Putamen (tissue), 1 donor: ENCODE results near the gene ALKAL2.

ENCODE experiments used
- DNase-seq: peaks from one replicate; pipeline ENCODE4 v3.0.0-alpha.2; 2016; ENCODE audit warnings: low spot score

The ALKAL2 gene

DNA sequence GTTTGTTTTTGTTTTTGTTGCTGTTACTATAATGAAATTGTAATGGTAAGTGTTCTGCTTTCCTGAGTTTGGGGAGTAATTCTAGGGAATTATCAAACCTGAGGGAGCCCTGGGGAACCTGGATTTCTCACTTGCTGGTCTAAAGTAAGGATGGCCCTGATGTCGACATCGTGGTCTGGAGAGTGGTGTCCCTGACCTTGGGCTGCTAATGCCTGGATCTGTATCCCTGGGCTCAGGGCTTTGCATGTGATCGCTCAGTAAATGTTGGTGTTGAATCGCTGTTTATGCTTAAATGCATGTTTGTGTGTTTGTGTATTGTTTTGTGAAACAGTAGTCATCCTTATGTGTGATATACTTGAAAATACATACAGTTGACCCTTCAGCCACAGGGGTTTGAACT is 17.0 kb downstream of the ALKAL2 start:
- DNase-seq: no peak

DNA sequence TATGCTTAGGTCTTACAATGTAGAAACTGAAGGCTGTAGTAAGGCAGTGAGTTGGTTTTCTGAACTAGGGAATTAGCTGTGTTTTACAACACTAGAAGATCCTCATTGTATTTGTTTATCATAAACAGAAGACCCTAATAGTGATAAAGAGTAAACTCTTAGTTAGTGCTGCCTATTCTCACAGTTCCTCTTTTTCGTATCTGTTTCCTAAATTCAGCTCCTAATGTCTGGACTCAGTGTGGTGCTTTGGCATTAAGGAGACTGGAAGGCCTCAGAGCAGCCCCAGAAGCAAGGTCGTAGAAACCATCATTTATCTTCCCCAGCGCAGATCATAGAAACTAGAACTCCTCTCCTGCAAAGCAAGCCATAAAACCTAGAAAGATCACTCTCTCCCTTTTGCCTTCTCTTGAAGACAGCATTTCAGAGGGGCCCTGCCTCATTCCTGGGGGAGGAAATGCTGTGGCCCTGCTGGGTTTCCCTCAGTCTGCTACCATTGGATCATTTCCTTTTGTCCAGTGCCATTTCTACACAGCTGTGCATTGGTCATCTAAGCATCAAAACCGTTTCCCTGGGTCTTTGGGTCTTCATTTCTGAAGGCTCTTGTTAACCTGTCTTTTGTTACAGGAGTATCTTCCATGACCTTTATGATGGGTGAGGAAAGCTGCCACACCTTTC is 18.4 kb downstream of the ALKAL2 start:
- DNase-seq: no peak

DNA sequence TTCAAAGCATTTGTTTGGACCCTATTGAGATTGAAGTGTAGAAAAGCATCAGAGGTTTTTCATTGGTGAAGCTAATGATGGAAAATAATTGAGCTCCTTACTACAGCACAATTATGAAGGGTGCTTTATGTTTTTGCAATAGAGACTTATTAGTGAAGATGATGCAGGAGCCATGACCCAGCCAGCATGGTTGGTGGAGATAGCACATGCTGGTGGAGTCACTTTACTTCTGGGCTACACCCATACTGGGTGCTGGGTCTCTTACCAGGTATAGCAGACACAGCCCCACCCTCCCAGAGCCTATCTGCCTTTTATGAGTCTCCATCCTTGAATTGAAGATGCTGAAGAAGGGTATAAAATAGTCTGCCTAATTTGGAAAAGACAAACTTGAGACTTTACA is 19.6 kb downstream of the ALKAL2 start:
- no peak for DNase-seq

DNA sequence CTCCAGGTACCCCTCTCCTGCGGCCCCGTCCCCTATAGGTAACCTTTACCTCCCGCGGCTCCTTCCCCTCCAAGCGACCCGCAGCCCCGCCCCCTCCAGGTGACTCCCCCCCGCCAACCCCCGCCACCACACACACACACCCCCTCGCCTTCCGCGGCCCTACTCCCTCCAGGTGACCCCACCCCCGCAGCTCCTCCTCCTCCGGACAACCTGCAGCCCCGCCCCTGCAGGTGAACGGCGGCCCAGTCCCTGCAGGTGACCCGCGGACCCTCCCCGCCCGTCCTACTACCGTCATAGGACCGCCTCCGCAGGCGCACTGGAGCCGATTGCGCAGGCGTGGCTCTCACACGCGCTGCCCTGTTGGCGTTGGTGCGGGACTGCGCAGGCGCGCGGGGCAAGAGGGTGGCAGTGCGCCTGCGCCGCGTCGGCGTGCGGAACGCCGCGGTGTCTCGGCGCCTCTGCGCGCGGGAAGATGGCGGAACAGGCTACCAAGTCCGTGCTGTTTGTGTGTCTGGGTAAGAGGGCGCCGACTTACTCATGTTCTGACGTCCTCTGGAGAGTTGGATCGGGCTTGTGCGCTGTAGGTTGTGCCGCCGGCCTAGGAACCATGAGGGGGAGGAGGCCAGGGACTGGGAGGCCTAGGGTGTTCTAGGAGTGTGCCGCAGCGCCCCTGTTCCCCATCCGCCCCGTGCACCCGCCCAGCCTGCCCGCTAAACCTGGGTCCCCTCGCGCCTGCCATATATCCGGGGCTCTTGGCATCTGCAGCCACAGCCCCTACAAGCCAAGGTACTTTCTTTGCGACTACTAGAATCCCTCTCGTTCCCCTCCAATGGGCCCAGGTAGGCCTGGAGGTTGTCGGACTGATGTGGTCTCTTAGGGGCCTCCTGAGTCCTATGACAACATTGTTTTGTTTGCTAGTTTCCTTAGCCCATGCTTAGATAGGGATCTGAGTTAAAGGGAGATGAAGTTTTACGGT is 23.1 kb downstream of the ALKAL2 start, which contains the start of gene ACP1:
TSS of gene ACP1 (plus strand) at position 455 of the 976 bp plus-strand sequence. CDS start at position 473, 18 bp downstream.
- DNase-seq: peak; percentile 92

DNA sequence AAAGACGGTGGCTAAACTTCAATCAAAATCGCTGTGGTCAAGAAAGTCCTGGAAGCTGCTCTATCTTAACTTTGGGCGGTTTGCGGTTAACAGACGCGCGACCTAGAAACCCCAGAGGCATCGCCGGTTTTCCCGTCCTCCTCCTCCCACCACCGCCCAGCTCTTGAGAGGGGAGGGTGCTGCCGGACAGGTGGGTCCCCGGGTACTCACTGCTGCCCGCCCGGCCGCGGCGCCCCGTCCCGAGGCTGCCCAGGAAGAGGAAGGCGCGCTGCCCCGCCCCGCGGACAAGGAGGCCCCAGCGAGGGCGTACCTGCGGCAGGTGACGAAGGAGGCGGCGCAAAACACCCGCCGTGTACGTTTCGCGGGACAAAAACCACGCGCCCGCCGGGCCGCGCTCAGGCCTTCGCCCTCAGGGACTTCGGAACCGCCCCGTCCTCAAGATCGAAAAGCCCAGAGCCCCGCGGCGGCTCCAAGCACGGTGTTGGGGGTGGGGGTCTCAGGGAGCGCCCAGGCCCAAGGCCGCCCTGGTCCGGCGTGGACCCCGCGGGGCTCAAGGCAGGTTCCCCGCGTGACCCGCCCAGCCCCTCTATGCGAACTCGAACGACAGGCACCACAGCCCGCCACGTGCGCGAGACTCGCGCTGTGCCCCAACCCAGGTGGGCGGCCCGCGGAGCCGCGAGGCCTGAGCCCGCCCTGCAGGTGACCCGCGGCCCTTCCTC is 24.0 kb downstream of the ALKAL2 start, which contains the start of gene SH3YL1:
TSS of gene SH3YL1 (minus strand) at position 259 of the 719 bp plus-strand sequence. CDS start at position 211, 48 bp downstream.
- DNase-seq: no peak

DNA sequence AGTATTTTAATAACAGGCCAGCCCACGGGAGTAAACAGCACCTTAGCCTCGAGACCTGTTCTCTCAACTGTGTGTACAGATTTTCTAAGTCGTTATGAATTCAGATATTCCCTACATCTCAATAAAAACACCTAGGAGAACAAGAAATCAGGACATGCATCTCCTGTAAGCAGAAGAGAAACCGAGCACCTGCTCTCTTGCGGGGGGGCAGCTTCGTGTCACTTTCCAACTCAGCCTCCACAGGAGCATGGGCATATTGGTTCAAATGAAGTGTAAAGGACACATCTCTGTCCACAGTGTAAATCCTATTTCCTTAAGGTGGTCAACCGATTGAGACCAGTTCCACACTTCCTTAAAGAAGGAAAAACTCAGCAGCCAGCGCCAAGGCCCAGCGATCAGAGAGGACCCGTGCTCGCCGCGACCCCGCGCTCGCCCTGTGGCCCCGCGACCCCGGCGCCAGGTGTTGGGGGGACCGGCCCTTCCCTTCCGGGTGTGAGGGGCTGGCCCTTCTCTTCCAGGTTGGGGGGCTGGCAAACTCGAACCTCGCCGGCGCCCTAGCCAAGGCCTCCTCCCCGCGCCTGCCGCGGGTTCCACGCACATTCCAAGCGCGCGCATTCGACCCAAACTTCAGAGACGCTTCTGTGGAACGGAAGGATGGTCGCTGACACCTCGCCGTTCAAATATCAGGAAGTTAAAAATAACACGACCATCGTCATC is 24.7 kb downstream of the ALKAL2 start:
- DNase-seq: no peak

DNA sequence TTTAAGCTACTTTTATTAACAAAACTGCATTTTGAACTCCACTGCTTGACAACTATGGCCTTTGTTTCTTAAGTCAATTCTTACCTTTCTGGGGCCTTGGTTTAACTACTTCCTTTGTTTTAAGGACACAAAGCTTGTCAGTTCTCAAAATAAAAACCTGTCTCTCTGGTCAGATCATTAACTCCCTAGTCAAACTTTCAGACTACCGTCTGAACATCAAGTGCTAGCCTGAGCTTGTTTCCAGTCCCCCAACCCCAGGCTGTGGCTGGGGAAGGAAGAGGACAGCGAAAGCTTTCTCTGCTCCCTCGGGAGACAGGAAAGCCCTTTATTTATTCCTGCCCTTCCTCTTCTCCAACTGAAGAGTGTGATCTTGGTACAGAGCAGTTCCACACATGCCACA is 25.8 kb downstream of the ALKAL2 start:
- no peak for DNase-seq

DNA sequence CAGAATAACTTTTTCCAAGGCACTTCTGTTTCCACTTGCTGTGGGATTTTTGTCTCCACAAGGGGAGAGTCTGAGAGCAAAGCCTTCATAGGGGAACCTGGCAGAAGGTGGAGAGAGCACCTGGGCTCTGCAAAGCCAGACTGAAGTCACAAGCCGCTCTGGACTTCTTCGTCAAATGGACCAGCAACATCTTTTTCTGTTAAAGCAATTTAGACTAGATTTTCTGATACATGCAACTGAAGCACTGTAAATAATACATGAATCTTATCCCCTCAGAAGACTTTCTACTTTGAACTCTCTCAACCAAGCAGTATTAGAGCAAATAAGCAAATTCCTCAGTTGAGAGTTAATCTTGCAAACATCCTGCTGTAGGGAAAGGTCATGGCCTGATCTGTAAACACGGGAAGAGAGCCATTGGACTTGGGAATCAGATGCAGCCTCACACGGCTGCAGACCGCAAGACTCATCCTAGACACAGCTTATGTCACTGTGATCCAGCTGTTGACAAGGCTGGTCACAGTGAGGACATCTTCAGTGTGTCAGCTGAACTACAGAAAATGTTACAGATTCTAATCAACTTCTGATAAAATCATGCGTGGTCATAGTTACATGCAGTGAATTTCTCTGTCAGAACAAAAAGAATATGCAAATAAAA is 27.3 kb downstream of the ALKAL2 start:
- no peak for DNase-seq

DNA sequence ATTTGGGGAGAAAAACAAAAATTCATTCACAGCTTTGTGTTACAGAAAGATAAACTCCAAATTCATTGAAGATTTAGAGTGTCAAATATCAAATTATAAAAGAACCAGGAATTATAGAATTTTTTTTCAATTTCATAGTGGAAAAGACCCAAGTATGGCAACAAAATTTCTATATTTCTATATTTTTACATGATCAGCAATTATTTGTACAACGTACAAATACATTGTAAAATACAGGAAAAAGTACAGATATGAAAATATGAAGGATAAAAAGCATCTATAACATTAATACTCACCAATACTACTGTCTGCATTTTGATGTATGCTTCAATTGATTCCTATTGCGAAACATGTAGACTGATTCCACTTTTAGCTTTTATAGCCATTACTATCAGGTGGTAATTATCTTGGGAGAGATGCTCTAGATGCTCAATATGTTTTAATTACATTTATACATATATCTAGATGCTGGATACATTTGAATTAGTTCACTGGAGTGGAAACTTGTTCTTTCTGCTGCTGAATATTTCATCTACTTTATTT is 28.0 kb downstream of the ALKAL2 start:
- DNase-seq: no peak

DNA sequence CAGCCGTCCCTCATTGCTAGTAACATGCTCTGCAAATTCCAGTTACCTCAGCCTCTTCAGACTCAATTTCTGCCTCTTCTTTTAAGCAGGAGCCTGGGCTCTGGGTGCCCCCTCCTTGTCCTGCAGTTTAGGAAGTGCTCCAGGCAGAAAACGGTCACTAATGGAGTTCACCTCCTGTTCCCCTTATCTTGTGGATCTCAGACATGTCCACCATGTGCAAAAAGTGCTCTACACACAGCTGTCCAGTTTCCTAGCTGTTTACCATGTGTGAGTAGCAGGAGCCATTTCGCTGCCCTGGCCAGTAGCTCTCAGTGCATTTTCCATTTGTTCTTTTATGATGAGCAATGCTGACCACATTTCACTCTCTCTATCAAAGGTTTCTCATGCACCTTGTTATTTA is 29.0 kb downstream of the ALKAL2 start:
- DNase-seq: no peak

DNA sequence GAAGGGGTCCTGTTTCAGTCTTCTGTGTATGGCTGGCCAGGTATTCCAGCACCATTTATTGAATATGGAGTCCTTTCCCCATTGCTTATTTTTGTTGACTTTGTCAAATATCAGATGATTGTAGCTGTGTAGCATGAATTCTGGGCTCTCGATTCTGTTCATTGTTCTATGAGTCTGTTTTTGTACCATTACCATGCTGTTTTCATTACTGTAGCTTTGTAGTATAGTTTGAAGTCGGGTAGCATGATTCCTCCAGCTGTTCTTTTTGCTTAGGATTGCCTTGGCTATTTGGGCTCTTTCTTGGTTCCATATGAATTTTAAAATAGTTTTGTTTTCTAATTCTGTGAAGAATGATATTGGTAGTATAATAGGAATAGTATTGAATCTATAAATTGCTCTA is 30.0 kb downstream of the ALKAL2 start:
- DNase-seq: no peak

DNA sequence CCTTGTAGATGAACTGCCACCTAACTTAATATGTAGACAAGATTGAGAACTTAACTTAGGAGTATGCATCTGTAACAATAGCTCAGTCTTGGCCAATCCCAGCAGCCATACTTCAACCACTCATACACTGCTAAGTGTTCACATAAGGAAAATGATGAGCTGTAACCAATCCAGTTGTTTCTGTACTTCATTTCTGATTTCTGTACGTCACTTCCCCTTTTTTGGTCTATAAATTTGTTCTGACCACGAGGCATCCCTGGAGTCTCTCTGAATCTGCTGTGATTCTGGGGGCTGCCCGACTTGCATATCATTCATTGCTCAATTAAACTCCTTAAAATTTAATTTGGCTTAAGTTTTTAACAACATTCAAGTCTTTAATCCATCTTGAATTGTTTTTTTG is 30.5 kb downstream of the ALKAL2 start:
- no peak for DNase-seq

DNA sequence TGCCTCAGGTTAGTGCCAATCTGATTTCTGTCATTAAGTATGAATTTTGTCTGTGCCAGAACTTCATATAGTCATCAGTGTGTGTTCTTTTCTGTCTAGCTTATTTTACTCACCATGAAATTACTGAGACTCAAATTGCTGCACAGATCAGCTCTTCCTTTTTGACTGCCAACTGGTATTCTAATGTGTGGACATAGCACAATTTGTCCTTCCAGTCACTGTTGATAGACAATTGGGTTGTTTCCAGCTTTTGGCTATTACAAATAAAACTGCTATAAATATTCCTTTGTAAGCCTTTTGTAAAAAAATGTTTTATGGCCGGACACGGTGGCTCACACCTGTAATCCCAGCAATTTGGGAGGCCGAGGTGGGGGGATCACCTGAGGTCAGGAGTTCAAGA is 31.8 kb downstream of the ALKAL2 start:
- DNase-seq: no peak

DNA sequence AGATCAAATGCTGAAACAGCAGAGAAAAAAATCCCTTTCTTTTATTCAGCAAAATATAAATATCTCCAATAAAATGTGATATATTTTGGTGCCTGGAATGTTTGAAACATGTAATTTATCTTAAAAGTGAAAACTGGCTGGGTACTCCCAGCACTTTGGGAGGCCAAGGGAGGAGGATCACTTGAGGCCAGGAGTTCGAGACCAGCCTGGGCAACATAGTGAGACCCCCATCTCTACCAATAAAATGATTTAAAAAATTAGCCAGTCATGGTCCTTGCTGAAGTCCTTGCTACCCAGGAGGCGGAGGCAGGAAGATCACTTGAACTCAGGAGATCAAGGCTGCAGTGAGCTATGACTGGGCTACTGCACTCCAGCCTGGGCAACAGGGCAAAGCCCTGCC is 32.7 kb downstream of the ALKAL2 start:
- no peak for DNase-seq

DNA sequence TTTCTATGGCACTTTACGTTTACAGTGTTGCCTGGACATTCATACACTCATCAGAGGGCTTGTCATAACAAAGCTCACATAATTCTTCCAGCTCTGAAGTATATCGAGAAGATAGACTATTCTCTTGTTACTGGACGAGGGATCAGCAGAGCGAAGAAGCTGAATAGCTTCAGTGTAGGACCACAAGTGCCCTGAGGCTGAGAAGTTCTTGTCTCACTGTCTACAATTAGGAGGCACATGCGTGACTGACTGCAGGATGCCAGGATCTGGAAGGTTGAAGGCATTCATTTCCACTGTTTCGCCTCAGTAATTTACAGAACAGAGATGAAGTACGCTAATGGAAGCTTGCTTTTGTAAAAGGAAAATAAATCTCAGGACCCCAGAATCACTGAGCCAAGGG is 33.6 kb downstream of the ALKAL2 start:
- DNase-seq: no peak

DNA sequence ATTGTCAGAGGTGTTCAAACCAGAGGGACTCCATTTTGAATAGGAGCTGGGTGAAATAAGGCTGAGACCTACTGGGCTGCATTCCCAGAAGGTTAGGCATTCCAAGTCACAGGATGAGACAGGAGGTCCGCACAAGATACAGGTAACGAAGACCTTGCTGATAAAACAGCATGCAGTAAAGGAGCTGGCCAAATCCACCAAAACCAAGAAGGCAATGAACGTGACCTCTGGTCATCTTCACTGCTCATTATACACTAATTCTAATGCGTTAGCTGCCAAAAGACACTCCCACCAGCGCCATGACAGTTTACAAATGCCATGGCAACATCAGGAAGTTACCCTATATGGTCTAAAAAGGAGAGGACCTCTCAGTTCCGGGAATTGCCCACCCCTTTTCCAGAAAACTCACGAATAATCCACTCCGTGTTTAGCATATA is 34.7 kb downstream of the ALKAL2 start:
- no peak for DNase-seq

DNA sequence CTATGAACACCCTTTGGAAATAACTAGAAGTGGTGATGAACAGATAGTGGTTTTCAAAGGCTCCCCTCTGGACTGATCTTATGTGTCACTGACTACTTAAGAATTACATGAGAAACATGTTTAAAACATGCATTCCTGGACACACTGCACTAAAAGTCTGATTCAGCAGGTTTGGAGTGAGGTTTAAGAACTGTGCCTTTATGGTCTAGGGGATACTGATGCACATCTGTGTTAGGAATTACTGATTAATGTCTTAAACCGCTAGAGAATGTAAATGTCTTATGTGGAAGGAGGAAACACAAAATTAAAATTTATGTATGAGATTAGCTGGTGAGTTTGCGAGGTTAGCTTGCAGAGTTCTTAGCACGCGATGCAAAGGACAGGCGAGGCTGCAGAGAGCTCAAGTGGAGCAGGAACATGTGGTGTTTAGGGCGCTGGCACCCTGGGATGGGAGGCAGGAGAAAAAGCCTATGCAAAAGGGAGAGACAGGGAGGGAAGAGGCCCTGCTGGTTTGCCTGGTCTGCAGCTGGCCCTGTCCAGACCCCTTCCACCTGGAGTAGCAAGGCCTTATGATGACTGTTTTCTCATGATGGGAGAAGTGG is 35.8 kb downstream of the ALKAL2 start:
- no peak for DNase-seq

DNA sequence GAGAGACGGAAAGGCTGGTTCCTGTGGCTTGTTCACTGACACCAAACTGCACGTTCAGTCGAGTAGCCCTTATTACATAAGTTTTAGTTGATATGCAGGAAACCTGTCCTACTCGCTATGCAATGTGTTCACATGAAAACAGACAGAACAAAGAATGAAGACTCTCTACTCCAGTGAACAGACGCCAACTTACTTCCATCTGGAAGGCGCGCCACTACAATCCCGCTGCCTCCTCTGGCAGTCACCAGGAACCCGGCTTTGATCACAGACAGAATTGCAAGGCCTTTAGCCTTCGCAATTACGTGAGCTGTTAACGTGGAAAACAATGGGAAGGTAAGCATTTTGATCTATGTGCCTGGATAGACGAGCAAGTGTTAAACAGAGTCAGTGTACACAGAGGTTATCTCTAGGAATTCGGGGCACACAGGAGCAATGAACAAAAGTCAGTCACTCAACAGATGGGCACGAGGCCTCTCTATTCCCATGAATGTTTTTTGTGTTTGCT is 38.3 kb downstream of the ALKAL2 start:
- no peak for DNase-seq

DNA sequence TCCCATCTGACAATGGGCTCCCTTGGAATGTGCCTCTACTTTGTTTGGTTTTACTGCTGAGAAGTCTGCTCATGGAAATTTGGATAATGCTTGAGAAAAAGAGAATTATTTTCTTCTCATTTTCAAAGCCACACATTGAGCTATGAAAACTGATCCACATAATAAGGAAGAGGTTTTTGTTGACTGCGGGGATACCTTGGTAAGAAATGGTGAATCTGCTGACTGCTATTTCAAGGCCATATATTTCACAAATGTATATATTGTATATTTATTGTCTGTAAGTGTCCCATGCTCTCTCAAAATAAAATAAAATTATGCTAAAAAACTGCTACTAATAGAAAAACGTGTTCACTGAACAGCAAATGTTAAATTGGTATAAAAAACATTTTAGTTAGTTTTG is 39.2 kb downstream of the ALKAL2 start:
- no peak for DNase-seq

DNA sequence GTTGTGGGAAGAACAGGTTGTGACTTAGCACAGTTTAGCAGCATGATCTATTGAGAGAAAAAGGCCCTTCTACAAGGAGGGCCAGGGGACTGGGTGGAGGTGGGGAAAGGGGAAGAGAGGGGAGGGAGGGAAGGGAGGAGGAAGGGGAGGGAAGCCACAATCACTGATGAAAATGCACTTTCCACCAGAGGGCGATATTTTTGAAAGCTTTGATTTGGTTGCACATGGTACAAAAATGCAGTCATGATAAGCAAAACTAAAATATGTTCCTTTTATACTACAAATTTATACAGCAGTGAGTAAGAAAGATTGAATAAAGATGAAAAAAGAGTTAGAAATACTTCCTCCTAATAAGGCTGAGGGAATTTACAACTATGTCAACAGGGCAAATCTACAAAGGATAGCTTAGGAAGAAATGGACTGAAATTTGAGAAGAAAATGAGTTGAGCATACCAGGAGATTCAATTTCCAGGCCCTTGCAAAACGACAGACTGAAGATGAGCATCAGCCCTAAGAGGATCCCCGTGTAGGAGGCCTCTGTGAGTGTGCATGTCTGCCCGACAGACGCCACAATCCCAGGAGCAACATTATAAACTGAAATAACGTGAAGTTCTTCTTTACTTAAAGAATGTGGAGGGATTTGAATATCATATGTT is 41.3 kb downstream of the ALKAL2 start:
- DNase-seq: no peak
